GM12878 (cell line): Measurements from ENCODE around the gene CAST. TPM values are rescaled to one million over a fixed set of nuclear protein-coding genes. Genes with fewer than 3 reads are reported as not detected.
A peak's percentile ranks its signal among the peaks of the same experiment; 100 is the strongest.

ENCODE experiments used
- ATF2 ChIP-seq: IDR thresholded peaks from 2 replicates; pipeline ENCODE4 v1.6.1; 2012; ENCODE audit warnings: low read length, inconsistent platforms
- BHLHE40 ChIP-seq, 2 experiments: fragments of 450-650 bp in 1 of 2; IDR thresholded peaks; 2 replicates each; pipeline ENCODE4 v1.6.1; 2011 to 2017; ENCODE audit warnings: low read depth in 2 of 2, borderline replicate concordance in 1 of 2, improper control_type of control experiment in 1 of 2, low read length in 1 of 2, mild to moderate bottlenecking in 1 of 2
- BMI1 ChIP-seq: fragments of 450-650 bp; IDR thresholded peaks from 2 replicates; pipeline ENCODE4 v1.6.1; 2016; ENCODE audit warnings: mild to moderate bottlenecking, moderate library complexity, borderline replicate concordance
- CHD2 ChIP-seq: IDR thresholded peaks from 2 replicates; pipeline ENCODE4 v1.6.1; 2011; ENCODE audit warnings: low read depth, low read length, improper control_type of control experiment, borderline replicate concordance
- HSF1 ChIP-seq: fragments of 150-350 bp; IDR thresholded peaks from 2 replicates; pipeline ENCODE4 v1.6.1; 2014; ENCODE audit warnings: mild to moderate bottlenecking, low read depth, low read length
- IKZF2 ChIP-seq, 2 experiments: fragments of 450-650 bp; IDR thresholded peaks; 2 replicates each; pipeline ENCODE4 v1.6.1; 2017; ENCODE audit warnings: mild to moderate bottlenecking in 2 of 2, moderate library complexity in 2 of 2
- LARP7 ChIP-seq: fragments of 450-650 bp; IDR thresholded peaks from 2 replicates; pipeline ENCODE4 v1.6.1; 2017; ENCODE audit warnings: mild to moderate bottlenecking
- MTA2 ChIP-seq: fragments of 450-650 bp; IDR thresholded peaks from 2 replicates; pipeline ENCODE4 v1.6.1; 2016; ENCODE audit warnings: low read depth, mild to moderate bottlenecking, moderate library complexity
- MTA3 ChIP-seq: IDR thresholded peaks from 2 replicates; pipeline ENCODE4 v1.6.1; 2012; ENCODE audit warnings: low read length, inconsistent platforms, borderline replicate concordance
- NR2F1 ChIP-seq: fragments of 450-650 bp; conservative IDR thresholded peaks from 2 replicates; pipeline ENCODE4 v1.6.1; 2017; ENCODE audit warnings: mild to moderate bottlenecking
- RFX5 ChIP-seq: IDR thresholded peaks from 2 replicates; pipeline ENCODE4 v1.6.1; 2011; ENCODE audit warnings: low read depth, low read length, improper control_type of control experiment
- SREBF1 ChIP-seq: IDR thresholded peaks from 2 replicates; pipeline ENCODE4 v1.6.1; 2012; ENCODE audit warnings: mild to moderate bottlenecking, low read length
- SREBF2 ChIP-seq: IDR thresholded peaks from 2 replicates; pipeline ENCODE4 v1.6.1; 2012; ENCODE audit warnings: mild to moderate bottlenecking, low read length
- TCF12 ChIP-seq: IDR thresholded peaks from 2 replicates; pipeline ENCODE4 v1.6.1; 2011; ENCODE audit warnings: low read depth, mild to moderate bottlenecking, low read length
- YBX1 ChIP-seq: fragments of 450-650 bp; IDR thresholded peaks from 2 replicates; pipeline ENCODE4 v1.6.1; 2016; ENCODE audit warnings: antibody characterized with exemption
- YY1 ChIP-seq: IDR thresholded peaks from 2 replicates; pipeline ENCODE4 v1.6.1; 2011; ENCODE audit warnings: low read depth, mild to moderate bottlenecking, low read length
- ZBTB4 ChIP-seq: fragments of 450-650 bp; formaldehyde crosslinking; IDR thresholded peaks from 2 replicates; pipeline ENCODE4 v1.4.0; 2022; ENCODE audit warnings: mild to moderate bottlenecking, moderate library complexity
- ZNF592 ChIP-seq: fragments of 450-650 bp; IDR thresholded peaks from 2 replicates; pipeline ENCODE4 v1.6.1; 2017; ENCODE audit warnings: mild to moderate bottlenecking, moderate library complexity
- polyA plus RNA-seq, 11 experiments: library from polyadenylated mRNA; depleted of rRNA in 4 of 11; unstranded in 6 of 11; stranded (reverse) in 5 of 11; fragments of >200 nt; fragmentation: Nextera tagmentation in 4 of 11; fragmentation: Illumina TruSeq in 1 of 11; extraction: Ambion mirVana in 4 of 11; extraction: Trizol in 1 of 11; gene quantifications; 1 replicate in 1 of 11; 2 replicates in 10 of 11; pipeline versions ENCODE4 v1.2.1 to v1.2.3, GENCODE V29; 2011 to 2016; ENCODE audit warnings: inconsistent platforms in 2 of 11, missing spikeins in 2 of 11, low read depth in 1 of 11
- total RNA-seq, 4 experiments: library from RNA; depleted of rRNA in 3 of 4; stranded (reverse); fragments of >200 nt in 3 of 4; fragmentation: Illumina TruSeq in 1 of 4; extraction: Trizol in 1 of 4; gene quantifications; 2 replicates each; pipeline versions ENCODE4 v1.2.1 to v1.2.3, GENCODE V29; 2013 to 2021

CAST gene
- total and polyA plus RNA-seq, 10 of the 15 experiments (the other 5 are each of a cell fraction or from before 2014, with no cell fraction given), result 31.7 to 140 (median 68.5) TPM

- TF ChIP-seq SREBF1 (no peak), HSF1 (no peak), MTA2 (no peak), CHD2 (no peak), ATF2 (no peak), BHLHE40 (IDR thresholded peaks at IDR 0.05; ENCODE audit: borderline replicate concordance in 1 of 2, low read depth in 2 of 2, low read length in 1 of 2) (peak in 1 of 2 experiments; percentile 38; a peak in 1 of 4 replicates), LARP7 (no peak), ZNF592 (no peak), ZBTB4 (CRISPR knock-in tag) (no peak), NR2F1 (no peak), IKZF2 (IDR thresholded peaks at IDR 0.05) (no peak), MTA3 (no peak), BMI1 (peak; percentile 93), YY1 (no peak), YBX1 (no peak), SREBF2 (no peak), TCF12 (no peak), RFX5 (0 out of 2 replicates have a peak, but pooled peaks have one; percentile 19)
Measured at GRCh38 chr5:96714951-96715451, 52.8 kb downstream of the CAST start (continued).
